ENCODE data around the gene MX2.

- TF ChIP-seq CTCF (IDR thresholded peaks at IDR 0.05; ENCODE audit: poor library complexity, severe bottlenecking): no peak
- no peak for TF ChIP-seq REST (IDR thresholded peaks at IDR 0.05; ENCODE audit: borderline replicate concordance)
Measured at GRCh38 chr21:41342035-41342434, 19.8 kb upstream of the MX2 start.

Data from neural cell (in vitro differentiated cells).